Uterus (tissue), 2 donors: ENCODE measurements around the gene LRP1B.

Experiments
- CTCF ChIP-seq, 4 experiments: fragments of 200-600 bp in 2 of 4; fragments of 450-650 bp in 2 of 4; sonication (generic) in 2 of 4; IDR thresholded peaks; one replicate each; pipeline ENCODE4 v1.5.1; 2016 to 2019; ENCODE audit warnings: antibody characterized with exemption in 4 of 4, mild to moderate bottlenecking in 2 of 4, moderate library complexity in 1 of 4
- POLR2A ChIP-seq, 2 donors: fragments of 450-650 bp; IDR thresholded peaks; one replicate each; pipeline ENCODE4 v1.6.1; 2016; ENCODE audit warnings: antibody characterized with exemption in 2 of 2, mild to moderate bottlenecking in 1 of 2, moderate library complexity in 1 of 2

- TF ChIP-seq CTCF (IDR thresholded peaks at IDR 0.05): no peak
- no peak for TF ChIP-seq POLR2A (IDR thresholded peaks at IDR 0.05)
Observed at GRCh38 chr2:140274891-140275290, 1855.9 kb downstream of the LRP1B start.
